HCT116 (cell line): ENCODE data around the gene ANGPT4.

ENCODE experiments used
- CTCF ChIP-seq, 3 experiments: fragments of 200-600 bp in 1 of 3; sonication (generic) in 1 of 3; IDR thresholded peaks in 2 of 3; conservative IDR thresholded peaks in 1 of 3; 2 replicates each; pipeline ENCODE4 v1.5.1; 2012 to 2017; ENCODE audit warnings: low read depth in 2 of 3, low read length in 2 of 3, antibody characterized with exemption in 1 of 3, borderline replicate concordance in 1 of 3, control low read depth in 1 of 3, mild to moderate bottlenecking in 1 of 3, mixed read lengths in 1 of 3, mixed run types in 1 of 3, moderate library complexity in 1 of 3; ENCODE audit not compliant: insufficient read depth in 1 of 3
- EZH2 ChIP-seq: fragments of 200-600 bp; sonication (generic); IDR thresholded peaks from 2 replicates; pipeline ENCODE4 v1.6.1; 2017; ENCODE audit warnings: antibody characterized with exemption, mixed run types
- EZH2phosphoT487 ChIP-seq: fragments of 200-600 bp; IDR thresholded peaks from 2 replicates; pipeline ENCODE4 v1.6.1; 2018; ENCODE audit warnings: antibody characterized with exemption, borderline replicate concordance
- JUND ChIP-seq: IDR thresholded peaks from 2 replicates; pipeline ENCODE4 v1.6.1; 2012
- MAX ChIP-seq: IDR thresholded peaks from 2 replicates; pipeline ENCODE4 v1.6.1; 2012
- POLR2A ChIP-seq: IDR thresholded peaks from 2 replicates; pipeline ENCODE4 v1.7.0; 2011; ENCODE audit warnings: borderline replicate concordance; ENCODE audit not compliant: insufficient read depth, insufficient read length; ENCODE audit errors: extremely low read depth

- TF ChIP-seq CTCF (IDR thresholded peaks at IDR 0.05 in 2 of 3, conservative IDR thresholded peaks at IDR 0.05 in 1 of 3; ENCODE audit: borderline replicate concordance in 1 of 3, insufficient read depth in 1 of 3, low read depth in 2 of 3, low read length in 2 of 3) (no peak), EZH2phosphoT487 (no peak), EZH2 (no peak), JUND (no peak), POLR2A (no peak), MAX (no peak)
Observed at GRCh38 chr20:949717-950116, 33.6 kb upstream of the ANGPT4 start.
